GM12891 (cell line): ENCODE measurements around the gene RAB3A.

Source experiments
- POLR2A ChIP-seq: IDR thresholded peaks from 2 replicates; pipeline ENCODE4 v1.6.1; 2011; ENCODE audit warnings: low read depth, low read length, control low read depth
- POLR2AphosphoS5 ChIP-seq: IDR thresholded peaks from 2 replicates; pipeline ENCODE4 v1.6.1; 2011; ENCODE audit warnings: low read depth, low read length, control low read depth

DNA sequence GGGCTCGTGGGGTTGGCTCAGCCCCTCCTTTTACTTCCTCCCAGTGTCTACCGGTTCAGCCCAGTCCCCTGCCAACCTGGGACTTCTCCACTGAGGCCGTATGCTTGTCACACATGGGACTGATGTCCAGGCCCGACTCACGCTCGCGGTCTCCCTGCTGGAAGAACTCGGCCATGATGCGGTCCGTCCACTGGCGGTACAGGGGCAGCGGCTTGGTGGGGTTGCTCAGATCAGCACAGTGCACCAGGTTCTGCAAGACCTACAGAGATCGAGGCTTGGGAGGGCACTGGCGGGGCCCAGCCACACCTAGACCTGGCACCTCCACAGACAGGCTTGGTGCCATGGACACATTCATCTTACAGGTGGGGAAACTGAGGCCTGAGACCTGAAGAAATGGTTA lies 7.8 kb upstream of the RAB3A start:
- no peak for TF ChIP-seq POLR2A
- no peak for TF ChIP-seq POLR2AphosphoS5
